Fibroblast of skin of scalp (primary cell): ENCODE results near the gene TOP1.

ENCODE experiments used
- DNase-seq: peaks from one replicate; pipeline ENCODE4 v3.0.0-alpha.2; 2013

Gene TOP1

DNA sequence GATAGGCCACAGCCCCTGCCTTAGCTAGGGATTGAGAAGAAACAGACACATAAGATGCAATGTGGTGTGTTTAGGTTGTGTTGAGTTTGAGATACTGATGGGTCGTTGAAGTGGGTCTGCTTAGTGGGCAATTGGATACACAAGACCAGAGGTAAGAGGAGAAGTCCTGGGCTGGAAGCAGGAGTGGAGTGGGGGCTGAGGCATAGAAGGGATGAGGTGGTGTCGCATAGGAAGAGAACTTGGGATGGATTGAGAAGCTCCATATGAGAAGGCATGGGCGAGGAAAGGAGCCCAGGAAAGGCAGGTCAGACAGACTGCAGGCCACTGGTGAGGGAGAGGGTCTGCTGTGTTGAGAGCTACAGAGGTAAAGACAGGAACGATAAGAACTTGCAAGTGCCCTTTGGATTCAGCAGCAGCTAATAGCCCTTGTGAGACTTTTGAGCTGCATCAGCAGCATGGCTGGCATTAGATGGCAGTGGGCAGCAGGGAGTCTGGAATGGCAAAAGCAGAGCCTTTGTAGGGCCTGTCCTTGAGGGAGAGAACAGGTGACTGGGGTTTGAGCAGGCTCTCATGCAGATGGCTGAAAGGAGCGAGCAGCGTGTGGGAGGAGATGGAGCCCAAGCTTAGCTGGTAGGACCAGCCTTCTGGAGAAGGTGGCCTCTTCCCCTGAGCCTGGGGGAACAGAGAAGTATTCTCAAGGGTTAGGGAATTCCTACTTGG lies 141.9 kb downstream of the TOP1 start:
- DNase-seq, result no peak

DNA sequence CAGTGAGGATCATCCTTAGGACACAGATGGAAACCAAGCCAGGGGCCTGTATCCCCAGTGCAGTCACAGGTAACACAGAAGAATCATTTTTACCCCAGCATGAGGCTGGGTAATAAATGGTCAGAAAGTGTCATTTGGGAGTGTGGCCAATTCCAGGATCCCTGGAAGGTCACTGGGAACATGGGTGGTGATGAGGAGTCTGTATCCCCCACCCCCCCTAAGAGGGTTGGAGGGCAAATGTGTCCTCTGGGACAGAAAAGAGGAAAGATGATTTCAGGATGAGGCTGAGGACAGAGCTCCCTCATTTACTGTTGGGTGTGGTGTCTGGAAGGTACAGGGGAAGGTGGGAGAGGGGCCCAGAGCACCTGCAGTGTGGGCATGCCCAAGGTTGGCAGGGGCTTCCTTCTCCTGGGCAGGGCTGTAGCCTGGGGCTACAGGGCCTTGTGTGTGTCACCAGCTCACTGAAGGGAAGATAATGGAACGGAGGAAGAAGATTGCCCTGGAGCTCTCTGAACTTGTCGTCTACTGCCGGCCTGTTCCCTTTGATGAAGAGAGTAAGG lies 143.2 kb downstream of the TOP1 start:
- no peak for DNase-seq

DNA sequence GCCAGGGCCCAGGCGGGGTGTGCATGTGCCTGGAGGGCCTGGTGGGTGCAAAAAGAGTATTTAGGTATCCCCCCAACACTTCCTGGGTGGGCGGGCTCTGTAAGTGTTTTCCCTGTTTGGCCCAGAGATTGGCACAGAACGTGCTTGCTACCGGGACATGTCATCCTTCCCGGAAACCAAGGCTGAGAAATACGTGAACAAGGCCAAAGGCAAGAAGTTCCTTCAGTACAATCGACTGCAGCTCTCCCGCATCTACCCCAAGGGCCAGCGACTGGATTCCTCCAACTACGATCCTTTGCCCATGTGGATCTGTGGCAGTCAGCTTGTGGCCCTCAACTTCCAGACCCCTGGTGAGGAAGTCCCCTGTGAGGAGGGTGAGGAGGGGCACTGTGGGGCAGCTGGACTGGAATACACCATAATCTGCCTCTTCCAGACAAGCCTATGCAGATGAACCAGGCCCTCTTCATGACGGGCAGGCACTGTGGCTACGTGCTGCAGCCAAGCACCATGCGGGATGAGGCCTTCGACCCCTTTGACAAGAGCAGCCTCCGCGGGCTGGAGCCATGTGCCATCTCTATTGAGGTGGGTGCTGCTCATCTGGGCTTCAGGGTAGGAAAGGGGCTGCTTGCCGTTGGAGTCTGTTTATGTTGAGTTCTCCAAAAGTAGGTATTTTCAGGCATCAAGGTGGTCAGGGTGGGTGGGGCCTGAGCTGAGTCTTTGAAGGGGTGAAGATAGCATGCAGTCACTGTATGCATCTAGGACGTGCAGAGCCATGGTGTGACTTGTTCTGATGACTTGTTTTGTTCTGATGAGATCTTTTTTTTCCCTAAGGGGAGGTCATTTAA lies 143.9 kb downstream of the TOP1 start:
- DNase-seq, result no peak

DNA sequence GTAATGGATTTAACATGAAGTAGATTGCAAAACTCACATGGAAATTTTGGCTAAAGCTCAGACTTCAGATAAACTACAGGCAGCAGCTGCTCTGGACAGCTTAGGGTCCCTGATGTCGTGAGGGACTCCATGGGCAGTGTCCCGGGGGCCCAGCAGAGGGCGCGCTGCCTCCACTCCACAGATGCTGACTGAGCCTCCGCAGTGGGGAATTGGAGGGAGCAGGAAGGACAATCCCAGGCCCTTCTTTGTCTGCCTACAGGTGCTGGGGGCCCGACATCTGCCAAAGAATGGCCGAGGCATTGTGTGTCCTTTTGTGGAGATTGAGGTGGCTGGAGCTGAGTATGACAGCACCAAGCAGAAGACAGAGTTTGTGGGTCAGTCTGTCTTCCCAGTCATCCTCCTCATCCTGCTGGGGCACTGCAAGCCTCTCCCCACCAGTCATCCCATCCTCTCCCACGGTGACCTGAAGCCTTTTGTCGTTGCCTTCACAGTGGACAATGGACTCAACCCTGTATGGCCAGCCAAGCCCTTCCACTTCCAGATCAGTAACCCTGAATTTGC lies 144.6 kb downstream of the TOP1 start:
- DNase-seq, result peak; percentile 68

DNA sequence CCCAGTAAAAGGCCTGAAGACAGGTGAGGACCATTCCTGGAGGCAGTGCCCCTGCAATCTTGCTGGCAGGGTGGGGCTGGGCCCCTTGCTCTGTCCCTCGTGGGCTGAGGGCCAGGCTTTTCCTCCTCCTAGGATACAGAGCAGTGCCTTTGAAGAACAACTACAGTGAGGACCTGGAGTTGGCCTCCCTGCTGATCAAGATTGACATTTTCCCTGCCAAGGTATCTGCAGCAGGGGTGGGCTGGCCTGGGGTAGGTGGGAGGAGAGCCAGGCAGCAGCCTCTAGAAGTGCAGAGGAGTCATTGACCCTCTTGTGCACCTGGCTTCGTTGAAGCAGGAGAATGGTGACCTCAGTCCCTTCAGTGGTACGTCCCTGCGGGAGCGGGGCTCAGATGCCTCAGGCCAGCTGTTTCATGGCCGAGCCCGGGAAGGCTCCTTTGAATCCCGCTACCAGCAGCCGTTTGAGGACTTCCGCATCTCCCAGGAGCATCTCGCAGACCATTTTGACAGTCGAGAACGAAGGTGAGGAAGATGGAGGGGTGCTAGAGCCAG lies 145.2 kb downstream of the TOP1 start:
- DNase-seq, result no peak
